SH-SY5Y (cell line): ENCODE measurements around the gene HIF1A.

Source experiments
- GATA2 ChIP-seq: IDR thresholded peaks from 2 replicates; pipeline ENCODE4 v1.6.1; 2011; ENCODE audit warnings: mild to moderate bottlenecking, low read depth, low read length
- GATA3 ChIP-seq: IDR thresholded peaks from 2 replicates; pipeline ENCODE4 v1.6.1; 2011; ENCODE audit warnings: low read depth, mild to moderate bottlenecking, low read length, moderate library complexity

- no peak for TF ChIP-seq GATA3
- no peak for TF ChIP-seq GATA2
Measured at GRCh38 chr14:61720741-61721140, 25.4 kb downstream of the HIF1A start.
